K562 (cell line): ENCODE data around the gene CNKSR3. TPM values are rescaled to one million over a fixed set of nuclear protein-coding genes. Genes with fewer than 3 reads are reported as not detected.
A peak's percentile ranks its signal among the peaks of the same experiment; 100 is the strongest.

Experiments used
- CBFA2T3 ChIP-seq: fragments of 450-650 bp; IDR thresholded peaks from 2 replicates; pipeline ENCODE4 v1.6.1; 2017
- COPS2 ChIP-seq: fragments of 450-650 bp; conservative IDR thresholded peaks from 2 replicates; pipeline ENCODE4 v1.6.1; 2016; ENCODE audit warnings: mild to moderate bottlenecking, moderate library complexity
- CREBBP ChIP-seq: IDR thresholded peaks from one replicate; pipeline ENCODE4 v1.6.1; 2012; ENCODE audit warnings: low read depth, mild to moderate bottlenecking, control low read depth, inconsistent platforms, low read length
- DEAF1 ChIP-seq: fragments of 450-650 bp; formaldehyde crosslinking; IDR thresholded peaks from 2 replicates; pipeline ENCODE4 v1.4.0; 2020; ENCODE audit warnings: mild to moderate bottlenecking, moderate library complexity
- EP300 ChIP-seq: IDR thresholded peaks from 2 replicates; pipeline ENCODE4 v1.6.1; 2012; ENCODE audit warnings: low read length, improper control_type of control experiment
- FOXA1 ChIP-seq: fragments of 450-650 bp; IDR thresholded peaks from 2 replicates; pipeline ENCODE4 v1.6.1; 2016; ENCODE audit warnings: mild to moderate bottlenecking, borderline replicate concordance
- HDAC8 ChIP-seq: fragments of 450-650 bp; IDR thresholded peaks from 2 replicates; pipeline ENCODE4 v1.6.1; 2016; ENCODE audit warnings: mild to moderate bottlenecking, missing genetic modification characterization, moderate library complexity, missing compliant biosample characterization
- KLF16 ChIP-seq: IDR thresholded peaks from 2 replicates; pipeline ENCODE4 v1.6.1; 2016; ENCODE audit warnings: antibody characterized with exemption
- PHB2 ChIP-seq: fragments of 450-650 bp; IDR thresholded peaks from 2 replicates; pipeline ENCODE4 v1.6.1; 2017; ENCODE audit warnings: low read depth
- POLR3G ChIP-seq: IDR thresholded peaks from 2 replicates; pipeline ENCODE4 v1.6.1; 2011; ENCODE audit not compliant: insufficient read length, insufficient replicate concordance; ENCODE audit errors: extremely low read depth
- PRPF4 ChIP-seq: fragments of 200-400 bp; formaldehyde crosslinking; IDR thresholded peaks from one replicate; pipeline ENCODE4 v1.6.1; 2017; ENCODE audit warnings: low read length, low read depth, mild to moderate bottlenecking; ENCODE audit not compliant: insufficient read depth, poor library complexity, severe bottlenecking
- RAD21 ChIP-seq, 2 experiments: fragments of 250-450 bp in 1 of 2; fragments of 450-650 bp in 1 of 2; sonication (Bioruptor Pico) in 1 of 2; formaldehyde crosslinking in 1 of 2; IDR thresholded peaks in 1 of 2; conservative IDR thresholded peaks in 1 of 2; 2 replicates each; pipeline versions ENCODE4 v1.4.0 to v1.8.0; 2020 to 2022; ENCODE audit warnings: mild to moderate bottlenecking in 2 of 2, moderate library complexity in 1 of 2
- SAP30 ChIP-seq: fragments of 200-600 bp; sonication (generic); IDR thresholded peaks from 2 replicates; pipeline ENCODE4 v1.6.1; 2012; ENCODE audit warnings: borderline replicate concordance, low read depth, mild to moderate bottlenecking, moderate library complexity, low read length, control low read depth, inconsistent platforms; ENCODE audit not compliant: insufficient read depth, poor library complexity, severe bottlenecking
- SMAD3 ChIP-seq: fragments of 450-650 bp; formaldehyde crosslinking; conservative IDR thresholded peaks from 2 replicates; pipeline ENCODE4 v1.4.0; 2020; ENCODE audit warnings: mild to moderate bottlenecking
- SMARCE1 ChIP-seq: fragments of 450-650 bp; IDR thresholded peaks from 2 replicates; pipeline ENCODE4 v1.7.1; 2016; ENCODE audit warnings: mild to moderate bottlenecking
- SP2 ChIP-seq: IDR thresholded peaks from 2 replicates; pipeline ENCODE4 v1.6.1; 2011; ENCODE audit warnings: mild to moderate bottlenecking, low read depth, low read length, moderate library complexity; ENCODE audit not compliant: poor library complexity, severe bottlenecking; ENCODE audit errors: extremely low read depth
- SREBF2 ChIP-seq: sonication (generic); formaldehyde crosslinking; IDR thresholded peaks from 2 replicates; pipeline ENCODE4 v1.4.0; 2020; ENCODE audit warnings: mild to moderate bottlenecking, missing genetic modification reagents
- TAF9B ChIP-seq: fragments of 450-650 bp; IDR thresholded peaks from 2 replicates; pipeline ENCODE4 v1.6.1; 2018; ENCODE audit warnings: mild to moderate bottlenecking; ENCODE audit not compliant: partially characterized antibody
- TCF3 ChIP-seq: sonication (generic); formaldehyde crosslinking; IDR thresholded peaks from 2 replicates; pipeline ENCODE4 v1.4.0; 2020; ENCODE audit warnings: mild to moderate bottlenecking, missing genetic modification reagents
- TEAD4 ChIP-seq, 2 experiments: sonication (generic) in 1 of 2; formaldehyde crosslinking in 1 of 2; IDR thresholded peaks; 2 replicates each; pipeline versions ENCODE4 v1.6.1 to v1.8.0; 2012 to 2022; ENCODE audit warnings: borderline replicate concordance in 1 of 2, inconsistent platforms in 1 of 2, low read length in 1 of 2, mild to moderate bottlenecking in 1 of 2, missing genetic modification reagents in 1 of 2
- TFAP4 ChIP-seq: sonication (generic); formaldehyde crosslinking; IDR thresholded peaks from 2 replicates; pipeline ENCODE4 v1.8.0; 2022; ENCODE audit warnings: missing genetic modification reagents, mild to moderate bottlenecking, moderate library complexity, borderline replicate concordance
- TRIM24 ChIP-seq, 2 experiments: fragments of 450-650 bp; IDR thresholded peaks; 2 replicates each; pipeline ENCODE4 v1.6.1; 2016
- TSC22D4 ChIP-seq: fragments of 450-650 bp; IDR thresholded peaks from 2 replicates; pipeline ENCODE4 v1.6.1; 2016; ENCODE audit warnings: missing genetic modification characterization, missing biosample characterization, control low read depth
- XRCC5 ChIP-seq: fragments of 200-400 bp; formaldehyde crosslinking; IDR thresholded peaks from 2 replicates; pipeline ENCODE4 v1.6.1; 2017; ENCODE audit warnings: low read depth, mild to moderate bottlenecking, low read length
- ZBED1 ChIP-seq: IDR thresholded peaks from 2 replicates; pipeline ENCODE4 v1.6.1; 2014
- ZBTB33 ChIP-seq: sonication (generic); formaldehyde crosslinking; IDR thresholded peaks from 2 replicates; pipeline ENCODE4 v1.8.1; 2023; ENCODE audit warnings: mild to moderate bottlenecking, missing genetic modification reagents
- ZNF12 ChIP-seq: sonication (generic); formaldehyde crosslinking; IDR thresholded peaks from 2 replicates; pipeline ENCODE4 v1.4.0; 2020; ENCODE audit warnings: mild to moderate bottlenecking, missing genetic modification reagents
- polyA plus RNA-seq, 8 experiments: library from polyadenylated mRNA; depleted of rRNA in 4 of 8; stranded (reverse) in 5 of 8; unstranded in 3 of 8; fragments of >200 nt; fragmentation: Nextera tagmentation in 2 of 8; fragmentation: Illumina TruSeq in 1 of 8; extraction: Ambion mirVana in 2 of 8; extraction: Trizol in 1 of 8; gene quantifications; 2 replicates each; pipeline versions ENCODE4 v1.2.1 to v1.2.3, GENCODE V29; 2011 to 2014; ENCODE audit warnings: inconsistent platforms in 1 of 8, missing spikeins in 1 of 8
- total RNA-seq, 7 experiments: library from RNA; depleted of rRNA in 6 of 7; stranded (reverse); fragments of >200 nt in 6 of 7; fragmentation: Illumina TruSeq in 2 of 7; extraction: Trizol in 2 of 7; gene quantifications; 2 replicates each; pipeline versions ENCODE4 v1.2.1 to v1.2.3, GENCODE V29; 2011 to 2021; ENCODE audit warnings: low replicate concordance in 1 of 7

The CNKSR3 gene
- total and polyA plus RNA-seq, 9 of the 15 experiments (the other 6 are each of a cell fraction or from before 2014, with no cell fraction given), result 4.5 to 29.6 (median 9.5) TPM

- no peak for TF ChIP-seq HDAC8 (tag)
- peak; percentile 55; the same call in 1 of the 2 replicates for TF ChIP-seq SMARCE1
- TF ChIP-seq CREBBP, result no peak
- peak; percentile 42; the same call in 1 of the 2 replicates for TF ChIP-seq EP300
- TF ChIP-seq XRCC5, result no peak
- no peak for TF ChIP-seq COPS2
- no peak for TF ChIP-seq TSC22D4 (tag)
- TF ChIP-seq ZBED1, result 0 out of 2 replicates have a peak, but pooled peaks have one; percentile 12
- no peak for TF ChIP-seq SAP30
- TF ChIP-seq PRPF4, result no peak
- no peak for TF ChIP-seq ZNF12 (CRISPR knock-in tag)
- TF ChIP-seq POLR3G, result no peak
- TF ChIP-seq TEAD4 (IDR thresholded peaks at IDR 0.05; ENCODE audit: low read length), result peak; percentile 66
- no peak for TF ChIP-seq TEAD4 (CRISPR knock-in tag; IDR thresholded peaks at IDR 0.05; ENCODE audit: borderline replicate concordance)
- TF ChIP-seq KLF16, result 0 out of 2 replicates have a peak, but pooled peaks have one; percentile 40
- 0 out of 4 replicates have a peak, but pooled peaks have one; percentile 14 to 25 for TF ChIP-seq TRIM24 (IDR thresholded peaks at IDR 0.05)
- TF ChIP-seq SREBF2, result no peak
- no peak for TF ChIP-seq RAD21 (CRISPR knock-in tag; conservative IDR thresholded peaks at IDR 0.05 in 1 of 2, IDR thresholded peaks at IDR 0.05 in 1 of 2)
- TF ChIP-seq SP2, result no peak
- peak; percentile 74 for TF ChIP-seq TFAP4
- TF ChIP-seq ZBTB33 (CRISPR knock-in tag), result peak; percentile 88
- TF ChIP-seq TAF9B, result peak; percentile 48
- no peak for TF ChIP-seq PHB2
- TF ChIP-seq FOXA1, result no peak
- no peak for TF ChIP-seq DEAF1 (CRISPR knock-in tag)
- no peak for TF ChIP-seq SMAD3
- peak; percentile 77 for TF ChIP-seq TCF3 (CRISPR knock-in tag)
- TF ChIP-seq CBFA2T3, result peak; percentile 79
Observed at GRCh38 chr6:154504102-154504501, 6.4 kb downstream of the CNKSR3 start (continued).
